IMR-90 (cell line): Measurements from ENCODE around the gene IQSEC1. TPM values are rescaled to one million over a fixed set of nuclear protein-coding genes. Genes with fewer than 3 reads are reported as not detected.

Experiments
- ATAC-seq: fragments of 200-7000 bp; cut with Tn5 transposase; 2 replicates; pipeline ENCODE4 v1.9.1; 2020; ENCODE audit warnings: low read depth, mild to moderate bottlenecking, moderate library complexity
- BruUV-seq: library from RNA; stranded (reverse); fragments of 400-500 nt; replicated peaks from 2 replicates; lab custom pipeline; 2021; lab: Mats Ljungman, UMichigan
- CTCF ChIA-PET: fragments of 300-600 bp; formaldehyde crosslinking; extraction: SDS; loops from one replicate; lab custom pipeline; 2021; ENCODE audit warnings: antibody characterized with exemption; lab: Yijun Ruan, JAX
- POLR2A ChIA-PET: fragments of 300-600 bp; sonication (Branson Sonifier 250); formaldehyde crosslinking; loops from one replicate; lab custom pipeline; 2022; ENCODE audit warnings: antibody characterized with exemption; ENCODE audit not compliant: unreplicated experiment; lab: Charles Lee
- DNase-seq: peaks from one replicate; pipeline ENCODE4 v3.0.0; 2013
- H2AFZ ChIP-seq: replicated peaks from 2 replicates; pipeline ENCODE3; 2013; ENCODE audit warnings: low read length, mild to moderate bottlenecking; ENCODE audit not compliant: poor library complexity
- H2AK5ac ChIP-seq: 2 replicates; pipeline ENCODE4 v1.6.1; 2013; ENCODE audit warnings: low read depth, low read length, inconsistent platforms
- H2AK9ac ChIP-seq: replicated peaks from 2 replicates; pipeline ENCODE3; 2013; ENCODE audit warnings: mild to moderate bottlenecking, low read depth, low read length, moderate library complexity; ENCODE audit not compliant: poor library complexity
- H2BK120ac ChIP-seq: 2 replicates; pipeline ENCODE4 v1.6.1; 2013; ENCODE audit warnings: low read depth, low read length, inconsistent platforms
- H2BK15ac ChIP-seq: 3 replicates; pipeline ENCODE4 v1.6.1; 2013; ENCODE audit warnings: low read depth, low read length, inconsistent platforms
- H2BK20ac ChIP-seq: 2 replicates; pipeline ENCODE4 v1.6.1; 2013; ENCODE audit warnings: low read depth, mild to moderate bottlenecking, inconsistent platforms, low read length, moderate library complexity
- H2BK5ac ChIP-seq: 2 replicates; pipeline ENCODE4 v1.6.1; 2013; ENCODE audit warnings: mild to moderate bottlenecking, low read depth, low read length, inconsistent platforms; ENCODE audit not compliant: poor library complexity, severe bottlenecking
- H3K14ac ChIP-seq: replicated peaks from 2 replicates; pipeline ENCODE4 v1.6.1; 2013; ENCODE audit warnings: low read depth, low read length, inconsistent platforms
- H3K18ac ChIP-seq: 2 replicates; pipeline ENCODE4 v1.6.1; 2013; ENCODE audit warnings: low read depth, low read length, control low read depth
- H3K23ac ChIP-seq: 2 replicates; pipeline ENCODE4 v1.6.1; 2013; ENCODE audit warnings: low read depth, low read length, inconsistent platforms
- H3K27ac ChIP-seq: 2 replicates; pipeline ENCODE4 v1.5.1; 2013; ENCODE audit warnings: mild to moderate bottlenecking, control low read depth, low read length; ENCODE audit not compliant: insufficient read depth
- H3K27me3 ChIP-seq: 2 replicates; pipeline ENCODE4 v1.6.1; 2013; ENCODE audit warnings: low read length; ENCODE audit not compliant: control insufficient read depth, insufficient read depth
- H3K36me3 ChIP-seq: 2 replicates; pipeline ENCODE4 v1.6.1; 2013; ENCODE audit warnings: low read length, mixed read lengths; ENCODE audit not compliant: control insufficient read depth, insufficient read depth
- H3K4ac ChIP-seq: 2 replicates; pipeline ENCODE4 v1.6.1; 2013; ENCODE audit warnings: low read depth, low read length, inconsistent platforms
- H3K4me1 ChIP-seq: 2 replicates; pipeline ENCODE4 v1.6.1; 2013; ENCODE audit warnings: low read length, mixed read lengths; ENCODE audit not compliant: control insufficient read depth, insufficient read depth
- H3K4me2 ChIP-seq: 2 replicates; pipeline ENCODE4 v1.6.1; 2013; ENCODE audit warnings: low read depth, mild to moderate bottlenecking, control low read depth, low read length, moderate library complexity
- H3K4me3 ChIP-seq: 2 replicates; pipeline ENCODE4 v1.5.1; 2013; ENCODE audit warnings: low read depth, mild to moderate bottlenecking, control low read depth, low read length, moderate library complexity; ENCODE audit not compliant: insufficient read depth
- H3K56ac ChIP-seq: 2 replicates; pipeline ENCODE4 v1.6.1; 2013; ENCODE audit warnings: low read length, inconsistent platforms; ENCODE audit not compliant: insufficient read depth; ENCODE audit errors: extremely low read depth
- H3K79me1 ChIP-seq, 2 experiments: 2 replicates each; pipeline ENCODE4 v1.6.1; 2013; ENCODE audit warnings: low read length in 2 of 2, inconsistent platforms in 1 of 2, low read depth in 1 of 2
- H3K9ac ChIP-seq: 2 replicates; pipeline ENCODE4 v1.6.1; 2013; ENCODE audit warnings: low read depth, low read length, control low read depth
- H3K9me1 ChIP-seq: 2 replicates; pipeline ENCODE4 v1.6.1; 2013; ENCODE audit warnings: low read length, inconsistent platforms; ENCODE audit not compliant: insufficient read depth
- H3K9me3 ChIP-seq: 2 replicates; pipeline ENCODE4 v1.6.1; 2013; ENCODE audit warnings: low read length; ENCODE audit not compliant: control insufficient read depth, insufficient read depth
- H4K20me1 ChIP-seq: 2 replicates; pipeline ENCODE4 v1.6.1; 2013; ENCODE audit warnings: low read length, inconsistent platforms; ENCODE audit not compliant: insufficient read depth
- H4K5ac ChIP-seq: 2 replicates; pipeline ENCODE4 v1.6.1; 2013; ENCODE audit warnings: mild to moderate bottlenecking, low read depth, low read length, control low read depth
- H4K8ac ChIP-seq, 2 experiments: 2 replicates each; pipeline ENCODE4 v1.6.1; 2013; ENCODE audit warnings: low read depth in 2 of 2, low read length in 2 of 2, control low read depth in 1 of 2, inconsistent platforms in 1 of 2
- H4K91ac ChIP-seq: 2 replicates; pipeline ENCODE4 v1.6.1; 2013; ENCODE audit warnings: low read depth, low read length, inconsistent platforms; ENCODE audit not compliant: insufficient read depth
- CHD1 ChIP-seq: IDR thresholded peaks from 2 replicates; pipeline ENCODE4 v1.6.1; 2012; ENCODE audit warnings: low read depth, low read length, improper control_type of control experiment
- FOS ChIP-seq: fragments of 150-350 bp; IDR thresholded peaks from 2 replicates; pipeline ENCODE4 v1.6.1; 2016; ENCODE audit warnings: low read depth, low read length
- MAFK ChIP-seq: IDR thresholded peaks from 2 replicates; pipeline ENCODE4 v1.6.1; 2012; ENCODE audit warnings: low read depth, low read length, improper control_type of control experiment
- MAZ ChIP-seq: IDR thresholded peaks from 2 replicates; pipeline ENCODE4 v1.6.1; 2012; ENCODE audit warnings: low read depth, mild to moderate bottlenecking, low read length, improper control_type of control experiment, moderate library complexity, borderline replicate concordance
- NFE2L2 ChIP-seq: fragments of 150-350 bp; IDR thresholded peaks from 2 replicates; pipeline ENCODE4 v1.6.1; 2016; ENCODE audit warnings: low read depth, mild to moderate bottlenecking, low read length
- POLR2A ChIP-seq: IDR thresholded peaks from 2 replicates; pipeline ENCODE4 v1.6.1; 2012; ENCODE audit warnings: mild to moderate bottlenecking, low read depth, low read length
- RAD21 ChIP-seq: IDR thresholded peaks from 2 replicates; pipeline ENCODE4 v1.6.1; 2012; ENCODE audit warnings: low read length, improper control_type of control experiment
- RCOR1 ChIP-seq: IDR thresholded peaks from 2 replicates; pipeline ENCODE4 v1.6.1; 2012; ENCODE audit warnings: mild to moderate bottlenecking, low read length, improper control_type of control experiment; ENCODE audit not compliant: insufficient replicate concordance
- SMC3 ChIP-seq: fragments of 150-350 bp; IDR thresholded peaks from 2 replicates; pipeline ENCODE4 v1.6.1; 2016; ENCODE audit warnings: low read depth, mild to moderate bottlenecking, antibody characterized with exemption, low read length, moderate library complexity
- WGBS, 2 experiments: methylation state at CpG; one replicate each; pipeline versions ENCODE4 v1.1.5 to v1.1.7; 2013; ENCODE audit warnings: missing lambda C conversion rate in 2 of 2; ENCODE audit not compliant: insufficient read length in 1 of 2; ENCODE audit errors: extremely low coverage in 2 of 2; 5-methylcytosine and 5-hydroxymethylcytosine counted together
- dilution Hi-C: fragments of 300-500 bp; cut with HindIII; formaldehyde crosslinking; loops from one replicate; pipeline ENCODE4 v1.14.3; 2018; ENCODE audit warnings: low sequenced_read_pairs; ENCODE audit not compliant: unreplicated experiment
- in situ Hi-C: fragments of 300-500 bp; cut with MboI; formaldehyde crosslinking; loops from 3 replicates; pipeline ENCODE4 v1.14.3; 2019; ENCODE audit warnings: low sequenced_read_pairs, inconsistent platforms, mixed read lengths
- intact Hi-C: fragments of 100-400 bp; cut with micrococcal nuclease; formaldehyde crosslinking; loops from 2 replicates; pipeline ENCODE4 v1.10.0; 2022
- polyA plus RNA-seq, 3 experiments: library from polyadenylated mRNA; depleted of rRNA; stranded (reverse); fragments of >200 nt; gene quantifications; 2 replicates each; pipeline ENCODE4 v1.2.3, GENCODE V29; 2012; ENCODE audit warnings: low replicate concordance in 1 of 3
- total RNA-seq: library from RNA; depleted of rRNA; stranded (reverse); fragments of >200 nt; gene quantifications from 2 replicates; pipeline ENCODE4 v1.2.3, GENCODE V29; 2012
- TF ChIP-seq, protein P1 (sequence below): conservative IDR thresholded peaks from 2 replicates; pipeline ENCODE4 v1.5.1; 2012; ENCODE audit warnings: mild to moderate bottlenecking, low read depth, low read length, improper control_type of control experiment

Gene IQSEC1
- total and polyA plus RNA-seq, 2 of the 4 experiments (the other 2 are of a cell fraction) = 5.9 to 11.9 TPM

DNA sequence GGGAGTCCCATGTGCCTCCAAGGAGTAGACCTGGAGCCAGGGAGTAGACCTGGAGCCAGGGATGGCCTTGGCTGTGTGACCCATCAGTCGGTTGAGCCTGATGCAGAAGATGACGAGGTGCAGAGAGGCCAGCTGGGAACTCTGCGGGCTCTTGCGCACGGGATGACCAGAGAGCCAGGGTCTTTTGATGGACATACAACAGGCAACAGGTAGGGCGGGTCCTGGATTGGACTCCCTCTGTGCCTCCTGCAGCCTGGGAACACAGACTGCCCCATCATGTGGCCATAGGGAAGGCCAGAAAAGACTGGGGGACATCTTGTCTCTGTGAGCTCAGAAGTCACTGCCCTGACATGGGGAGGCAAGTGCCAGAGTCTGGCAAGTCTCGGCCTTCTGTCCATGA is 164.4 kb downstream of the IQSEC1 start:
- H3K36me3 ChIP-seq = peaks cover 73% of the 10 kb centered on the region
- POLR2A ChIA-PET = no interaction called here

More for the DNA sequence above, 164.4 kb downstream of the IQSEC1 start:
- H3K4me3 ChIP-seq = no peak overlapping the region
- no peaks in the 10 kb centered on the region for H3K9me3 ChIP-seq
- BruUV-seq = no TSS peak
- no peak overlapping the region for H4K8ac ChIP-seq
- no peak overlapping the region for H3K18ac ChIP-seq
- no peak overlapping the region for H3K9ac ChIP-seq
- H3K79me1 ChIP-seq = no peaks in the 10 kb centered on the region
- DNase-seq (no peak), ATAC-seq (no peak)
- no peak overlapping the region for H2AK5ac ChIP-seq
- H3K4me1 ChIP-seq = no peaks in the 10 kb centered on the region
- in situ Hi-C loops = no loop called here
- H4K91ac ChIP-seq = no peak overlapping the region
- intact Hi-C loops = no loop called here
- no peak overlapping the region for H2BK120ac ChIP-seq
- 96% methylated on average over 4 of the region's 7 CpGs; no CpG with 5 or more reads in 1 of the 2 experiments for WGBS, 2 experiments
- H3K56ac ChIP-seq = no peak overlapping the region
- CTCF ChIA-PET = no interaction called here
- no peak overlapping the region for H3K14ac ChIP-seq
- no peaks in the 10 kb centered on the region for H3K9me1 ChIP-seq
- no peak overlapping the region for H4K5ac ChIP-seq
- no peak overlapping the region for H2AFZ ChIP-seq
- no peak overlapping the region for H2BK5ac ChIP-seq
- no peak overlapping the region for H3K27ac ChIP-seq
- no peak overlapping the region for H3K4ac ChIP-seq
- H2BK20ac ChIP-seq = no peak overlapping the region
- no peaks in the 10 kb centered on the region for H3K27me3 ChIP-seq
- H3K23ac ChIP-seq = no peak overlapping the region
- TF ChIP-seq RAD21 = no peak
- no peak for TF ChIP-seq POLR2A
- no peak for TF ChIP-seq FOS
- TF ChIP-seq, protein P1, sequence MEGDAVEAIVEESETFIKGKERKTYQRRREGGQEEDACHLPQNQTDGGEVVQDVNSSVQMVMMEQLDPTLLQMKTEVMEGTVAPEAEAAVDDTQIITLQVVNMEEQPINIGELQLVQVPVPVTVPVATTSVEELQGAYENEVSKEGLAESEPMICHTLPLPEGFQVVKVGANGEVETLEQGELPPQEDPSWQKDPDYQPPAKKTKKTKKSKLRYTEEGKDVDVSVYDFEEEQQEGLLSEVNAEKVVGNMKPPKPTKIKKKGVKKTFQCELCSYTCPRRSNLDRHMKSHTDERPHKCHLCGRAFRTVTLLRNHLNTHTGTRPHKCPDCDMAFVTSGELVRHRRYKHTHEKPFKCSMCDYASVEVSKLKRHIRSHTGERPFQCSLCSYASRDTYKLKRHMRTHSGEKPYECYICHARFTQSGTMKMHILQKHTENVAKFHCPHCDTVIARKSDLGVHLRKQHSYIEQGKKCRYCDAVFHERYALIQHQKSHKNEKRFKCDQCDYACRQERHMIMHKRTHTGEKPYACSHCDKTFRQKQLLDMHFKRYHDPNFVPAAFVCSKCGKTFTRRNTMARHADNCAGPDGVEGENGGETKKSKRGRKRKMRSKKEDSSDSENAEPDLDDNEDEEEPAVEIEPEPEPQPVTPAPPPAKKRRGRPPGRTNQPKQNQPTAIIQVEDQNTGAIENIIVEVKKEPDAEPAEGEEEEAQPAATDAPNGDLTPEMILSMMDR = no peak
- TF ChIP-seq NFE2L2 = no peak
- TF ChIP-seq MAFK = no peak
- no peak for TF ChIP-seq RCOR1
- no peak for TF ChIP-seq SMC3
- TF ChIP-seq MAZ = no peak
- TF ChIP-seq CHD1 = no peak
- no peak overlapping the region for H3K4me2 ChIP-seq
- dilution Hi-C loops = no loop called here
- H4K20me1 ChIP-seq = no peaks in the 10 kb centered on the region
- no peak overlapping the region for H2AK9ac ChIP-seq
- H2BK15ac ChIP-seq = no peak overlapping the region
